Cardiac muscle cell (in vitro differentiated cells and primary cell): Measurements from ENCODE around the gene ATP5F1D. TPM values are rescaled to one million over a fixed set of nuclear protein-coding genes. Genes with fewer than 3 reads are reported as not detected.

ENCODE experiments used
- DNase-seq, 2 donors: peaks; one replicate each; pipeline versions ENCODE4 v3.0.0 to v3.0.0-alpha.2; 2010 to 2017; ENCODE audit warnings: low read depth in 1 of 2, low spot score in 1 of 2
- H3K27ac ChIP-seq: fragments of 200-600 bp; sonication (generic); 2 replicates; pipeline ENCODE4 v1.5.1; 2016
- H3K27me3 ChIP-seq: fragments of 200-600 bp; sonication (generic); 2 replicates; pipeline ENCODE4 v1.6.0; 2016; ENCODE audit warnings: control low read depth
- H3K36me3 ChIP-seq: fragments of 200-600 bp; sonication (generic); 2 replicates; pipeline ENCODE4 v1.5.1; 2016; ENCODE audit warnings: control low read depth
- H3K4me1 ChIP-seq: fragments of 200-600 bp; sonication (generic); 2 replicates; pipeline ENCODE4 v1.8.1; 2017; ENCODE audit warnings: low read depth, mild to moderate bottlenecking, mixed run types
- H3K4me3 ChIP-seq: fragments of 200-600 bp; sonication (generic); 2 replicates; pipeline ENCODE4 v1.5.1; 2016; ENCODE audit warnings: mild to moderate bottlenecking
- H3K9me3 ChIP-seq: fragments of 200-600 bp; sonication (generic); 2 replicates; pipeline ENCODE4 v1.5.1; 2017; ENCODE audit warnings: low read depth, mild to moderate bottlenecking, control low read depth
- CTCF ChIP-seq: IDR thresholded peaks from 2 replicates; pipeline ENCODE4 v1.5.1; 2012; ENCODE audit warnings: low read depth, mild to moderate bottlenecking, low read length
- polyA plus RNA-seq: library from polyadenylated mRNA; unstranded; fragments of >200 nt; fragmentation: Nextera tagmentation; extraction: Ambion mirVana; gene quantifications from 2 replicates; pipeline ENCODE4 v1.2.1, GENCODE V29; 2016
- total RNA-seq: library from RNA; depleted of rRNA; stranded (reverse); fragments of >200 nt; gene quantifications from 2 replicates; pipeline ENCODE4 v1.2.3, GENCODE V29; 2016

The ATP5F1D gene
- total and polyA plus RNA-seq, 2 experiments from 2014 or later = 188 to 638 TPM

- no peaks in the 10 kb centered on the region for H3K9me3 ChIP-seq
- no peak for TF ChIP-seq CTCF
- no peaks in the 10 kb centered on the region for H3K36me3 ChIP-seq
- H3K4me3 ChIP-seq = no peak overlapping the region
- peaks cover 6% of the 10 kb centered on the region for H3K27me3 ChIP-seq
- H3K27ac ChIP-seq = no peak overlapping the region
- no peaks in the 10 kb centered on the region for H3K4me1 ChIP-seq
- DNase-seq = no peak
Measured at GRCh38 chr19:1291761-1292418, 50.3 kb downstream of the ATP5F1D start.

- no peaks in the 10 kb centered on the region for H3K4me1 ChIP-seq
- H3K4me3 ChIP-seq = no peak overlapping the region
- no peaks in the 10 kb centered on the region for H3K36me3 ChIP-seq
- TF ChIP-seq CTCF = no peak
- peaks cover 6% of the 10 kb centered on the region for H3K27me3 ChIP-seq
- H3K9me3 ChIP-seq = no peaks in the 10 kb centered on the region
- DNase-seq = no peak
- H3K27ac ChIP-seq = no peak overlapping the region
Measured at GRCh38 chr19:1292419-1293151, 51.0 kb downstream of the ATP5F1D start.

GRCh38 chr19:1293782-1294604 lies 52.4 kb downstream of the ATP5F1D start:
- H3K36me3 ChIP-seq = no peaks in the 10 kb centered on the region
- H3K27me3 ChIP-seq = peaks cover 6% of the 10 kb centered on the region
- H3K9me3 ChIP-seq = no peaks in the 10 kb centered on the region
- no peak for DNase-seq
- H3K4me1 ChIP-seq = no peaks in the 10 kb centered on the region
- H3K4me3 ChIP-seq = no peak overlapping the region
- no peak overlapping the region for H3K27ac ChIP-seq
- no peak for TF ChIP-seq CTCF

Other genes starting within 250 kb of the ATP5F1D start
- 5.4 and 8.5 TPM in 2 replicates for gene GRIN3B, start 241.3 kb upstream of the ATP5F1D start, total RNA-seq
- 3.0 and 4.9 TPM in 2 replicates for gene GRIN3B, start 241.3 kb upstream of the ATP5F1D start, polyA plus RNA-seq
- gene TMEM259, start 220.6 kb upstream of the ATP5F1D start, total RNA-seq = 228 and 370 TPM in 2 replicates
- 403 and 445 TPM in 2 replicates for gene TMEM259, start 220.6 kb upstream of the ATP5F1D start, polyA plus RNA-seq
- gene RNU6-2, start 220.2 kb upstream of the ATP5F1D start, total RNA-seq = not detected in 2 replicates
- gene RNU6-2, start 220.2 kb upstream of the ATP5F1D start, polyA plus RNA-seq = not detected in 2 replicates
- 158 TPM in 2 replicates for gene CNN2, start 215.1 kb upstream of the ATP5F1D start, total RNA-seq
- gene CNN2, start 215.1 kb upstream of the ATP5F1D start, polyA plus RNA-seq = 183 and 185 TPM in 2 replicates
- gene ABCA7, start 201.6 kb upstream of the ATP5F1D start, total RNA-seq = 43.6 and 44.0 TPM in 2 replicates
- 36.8 and 60.4 TPM in 2 replicates for gene ABCA7, start 201.6 kb upstream of the ATP5F1D start, polyA plus RNA-seq
- gene ARHGAP45, start 174.6 kb upstream of the ATP5F1D start, total RNA-seq = 88.6 and 133 TPM in 2 replicates
- gene ARHGAP45, start 174.6 kb upstream of the ATP5F1D start, polyA plus RNA-seq = 39.3 and 67.5 TPM in 2 replicates
- gene POLR2E, start 146.4 kb upstream of the ATP5F1D start, total RNA-seq = 371 and 410 TPM in 2 replicates
- gene POLR2E, start 146.4 kb upstream of the ATP5F1D start, polyA plus RNA-seq = 409 and 487 TPM in 2 replicates
- gene GPX4, start 137.8 kb upstream of the ATP5F1D start, total RNA-seq = 759 and 903 TPM in 2 replicates
- 826 and 860 TPM in 2 replicates for gene GPX4, start 137.8 kb upstream of the ATP5F1D start, polyA plus RNA-seq
- gene SBNO2, start 67.5 kb upstream of the ATP5F1D start, total RNA-seq = 23.0 and 28.5 TPM in 2 replicates
- gene SBNO2, start 67.5 kb upstream of the ATP5F1D start, polyA plus RNA-seq = 6.8 and 11.8 TPM in 2 replicates
- 140 and 180 TPM in 2 replicates for gene STK11, start 36.0 kb upstream of the ATP5F1D start, total RNA-seq
- 122 and 154 TPM in 2 replicates for gene STK11, start 36.0 kb upstream of the ATP5F1D start, polyA plus RNA-seq
- gene CBARP, start 3.7 kb upstream of the ATP5F1D start, total RNA-seq = 21.1 and 29.1 TPM in 2 replicates
- gene CBARP, start 3.7 kb upstream of the ATP5F1D start, polyA plus RNA-seq = 22.1 and 30.6 TPM in 2 replicates
- gene MIDN, start 6.8 kb downstream of the ATP5F1D start, total RNA-seq = 45.6 and 89.2 TPM in 2 replicates
- 58.1 and 76.0 TPM in 2 replicates for gene MIDN, start 6.8 kb downstream of the ATP5F1D start, polyA plus RNA-seq
- 1,112 and 2,236 TPM in 2 replicates for gene CIRBP, start 27.6 kb downstream of the ATP5F1D start, total RNA-seq
- gene CIRBP, start 27.6 kb downstream of the ATP5F1D start, polyA plus RNA-seq = 716 and 851 TPM in 2 replicates
- 31.2 and 44.9 TPM in 2 replicates for gene FAM174C, start 33.8 kb downstream of the ATP5F1D start, total RNA-seq
- gene FAM174C, start 33.8 kb downstream of the ATP5F1D start, polyA plus RNA-seq = 34.0 and 34.4 TPM in 2 replicates
- 13.0 and 16.9 TPM in 2 replicates for gene EFNA2, start 44.1 kb downstream of the ATP5F1D start, total RNA-seq
- 0.34 and 0.44 TPM in 2 replicates for gene EFNA2, start 44.1 kb downstream of the ATP5F1D start, polyA plus RNA-seq
- gene NDUFS7, start 142.2 kb downstream of the ATP5F1D start, total RNA-seq = 264 and 266 TPM in 2 replicates
- gene NDUFS7, start 142.2 kb downstream of the ATP5F1D start, polyA plus RNA-seq = 455 and 472 TPM in 2 replicates
- 197 and 231 TPM in 2 replicates for gene GAMT, start 159.8 kb downstream of the ATP5F1D start, total RNA-seq
- gene GAMT, start 159.8 kb downstream of the ATP5F1D start, polyA plus RNA-seq = 180 and 231 TPM in 2 replicates
- gene DAZAP1, start 165.8 kb downstream of the ATP5F1D start, total RNA-seq = 103 and 112 TPM in 2 replicates
- 41.8 and 43.0 TPM in 2 replicates for gene DAZAP1, start 165.8 kb downstream of the ATP5F1D start, polyA plus RNA-seq
- gene RPS15, start 196.6 kb downstream of the ATP5F1D start, total RNA-seq = 3,563 and 6,817 TPM in 2 replicates
- 1,008 and 1,129 TPM in 2 replicates for gene RPS15, start 196.6 kb downstream of the ATP5F1D start, polyA plus RNA-seq
- 0.42 and 1.3 TPM in 2 replicates for gene APC2, start 208.4 kb downstream of the ATP5F1D start, total RNA-seq
- gene APC2, start 208.4 kb downstream of the ATP5F1D start, polyA plus RNA-seq = 0.27 and 0.94 TPM in 2 replicates
- 52.4 and 81.5 TPM in 2 replicates for gene C19orf25, start 237.5 kb downstream of the ATP5F1D start, total RNA-seq
- 56.9 and 84.9 TPM in 2 replicates for gene C19orf25, start 237.5 kb downstream of the ATP5F1D start, polyA plus RNA-seq
- gene PCSK4, start 248.6 kb downstream of the ATP5F1D start, total RNA-seq = 11.2 and 28.6 TPM in 2 replicates
- 9.6 and 19.2 TPM in 2 replicates for gene PCSK4, start 248.6 kb downstream of the ATP5F1D start, polyA plus RNA-seq
- gene REEP6, start 249.4 kb downstream of the ATP5F1D start, total RNA-seq = 52.7 and 72.5 TPM in 2 replicates
- 74.7 and 99.8 TPM in 2 replicates for gene REEP6, start 249.4 kb downstream of the ATP5F1D start, polyA plus RNA-seq